ENCODE results near the gene SESN3.

- no peak for TF ChIP-seq SMC3 (conservative IDR thresholded peaks at IDR 0.05; ENCODE audit: poor library complexity)
- TF ChIP-seq, protein P1, sequence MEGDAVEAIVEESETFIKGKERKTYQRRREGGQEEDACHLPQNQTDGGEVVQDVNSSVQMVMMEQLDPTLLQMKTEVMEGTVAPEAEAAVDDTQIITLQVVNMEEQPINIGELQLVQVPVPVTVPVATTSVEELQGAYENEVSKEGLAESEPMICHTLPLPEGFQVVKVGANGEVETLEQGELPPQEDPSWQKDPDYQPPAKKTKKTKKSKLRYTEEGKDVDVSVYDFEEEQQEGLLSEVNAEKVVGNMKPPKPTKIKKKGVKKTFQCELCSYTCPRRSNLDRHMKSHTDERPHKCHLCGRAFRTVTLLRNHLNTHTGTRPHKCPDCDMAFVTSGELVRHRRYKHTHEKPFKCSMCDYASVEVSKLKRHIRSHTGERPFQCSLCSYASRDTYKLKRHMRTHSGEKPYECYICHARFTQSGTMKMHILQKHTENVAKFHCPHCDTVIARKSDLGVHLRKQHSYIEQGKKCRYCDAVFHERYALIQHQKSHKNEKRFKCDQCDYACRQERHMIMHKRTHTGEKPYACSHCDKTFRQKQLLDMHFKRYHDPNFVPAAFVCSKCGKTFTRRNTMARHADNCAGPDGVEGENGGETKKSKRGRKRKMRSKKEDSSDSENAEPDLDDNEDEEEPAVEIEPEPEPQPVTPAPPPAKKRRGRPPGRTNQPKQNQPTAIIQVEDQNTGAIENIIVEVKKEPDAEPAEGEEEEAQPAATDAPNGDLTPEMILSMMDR (IDR thresholded peaks at IDR 0.05; ENCODE audit: poor library complexity, severe bottlenecking) = no peak
- no peak for TF ChIP-seq EZH2 (IDR thresholded peaks at IDR 0.05; ENCODE audit: borderline replicate concordance, insufficient read depth, low read length, poor library complexity, severe bottlenecking)
- no peak for TF ChIP-seq EP300 (conservative IDR thresholded peaks at IDR 0.05; ENCODE audit: poor library complexity, severe bottlenecking)
- no peak for TF ChIP-seq MXI1 (conservative IDR thresholded peaks at IDR 0.05; ENCODE audit: poor library complexity, severe bottlenecking)
- no peak for TF ChIP-seq POLR2AphosphoS5 (IDR thresholded peaks at IDR 0.05)
- no peak for TF ChIP-seq RAD21 (conservative IDR thresholded peaks at IDR 0.05)
These were observed 32.2 kb upstream of the SESN3 start for GRCh38 chr11:95262994-95263765.
